Esophagus muscularis mucosa (tissue), 3 donors: ENCODE results near the gene NTM.

ENCODE experiments used
- POLR2A ChIP-seq: fragments of 450-650 bp; IDR thresholded peaks from one replicate; pipeline ENCODE4 v1.6.1; 2017; ENCODE audit warnings: antibody characterized with exemption, moderate library complexity, mild to moderate bottlenecking, low read depth
- TF ChIP-seq, protein P1 (sequence below), 3 experiments: fragments of 200-600 bp in 2 of 3; fragments of 450-650 bp in 1 of 3; sonication (generic) in 2 of 3; IDR thresholded peaks; one replicate each; pipeline ENCODE4 v1.5.1; 2017 to 2019; ENCODE audit warnings: antibody characterized with exemption in 3 of 3, mild to moderate bottlenecking in 2 of 3, moderate library complexity in 1 of 3

DNA sequence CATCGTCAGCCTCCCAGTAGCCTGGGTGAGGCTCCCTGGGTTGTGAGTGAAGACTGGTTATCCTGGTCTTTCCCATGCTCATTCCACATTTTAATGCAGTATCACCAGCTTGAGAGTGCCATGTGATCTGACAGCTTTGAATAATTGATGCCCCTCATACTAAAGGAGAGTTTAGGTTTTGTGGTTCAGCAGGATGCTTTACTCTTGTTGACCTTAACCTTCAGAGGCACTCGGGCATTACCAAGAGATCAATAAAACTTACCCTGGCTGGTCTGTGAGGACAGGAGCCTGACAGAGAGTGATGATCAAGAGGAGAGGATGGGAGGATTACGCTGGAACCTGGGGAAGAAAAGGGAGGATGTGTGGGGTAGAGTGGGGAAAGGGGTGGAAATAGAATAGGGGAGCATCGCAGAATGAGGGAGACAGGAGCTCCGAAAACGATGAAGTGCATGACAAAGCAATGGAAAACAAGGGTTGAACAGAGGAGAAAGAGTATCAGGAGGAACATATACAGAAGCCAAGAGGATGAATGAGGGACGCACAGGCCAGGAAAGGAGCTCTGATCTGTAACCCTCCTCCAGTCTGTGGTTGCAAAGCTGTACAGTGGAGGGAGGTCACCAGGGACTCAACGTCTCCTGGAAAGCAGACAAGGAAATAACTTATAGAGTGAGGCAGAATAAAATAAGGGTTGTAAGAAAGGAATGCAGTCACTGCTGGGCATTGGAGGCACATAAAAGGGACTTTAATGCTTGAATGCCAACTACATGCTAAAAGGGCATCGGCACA lies 594.5 kb downstream of the NTM start:
- no peak for TF ChIP-seq POLR2A
- TF ChIP-seq, protein P1, sequence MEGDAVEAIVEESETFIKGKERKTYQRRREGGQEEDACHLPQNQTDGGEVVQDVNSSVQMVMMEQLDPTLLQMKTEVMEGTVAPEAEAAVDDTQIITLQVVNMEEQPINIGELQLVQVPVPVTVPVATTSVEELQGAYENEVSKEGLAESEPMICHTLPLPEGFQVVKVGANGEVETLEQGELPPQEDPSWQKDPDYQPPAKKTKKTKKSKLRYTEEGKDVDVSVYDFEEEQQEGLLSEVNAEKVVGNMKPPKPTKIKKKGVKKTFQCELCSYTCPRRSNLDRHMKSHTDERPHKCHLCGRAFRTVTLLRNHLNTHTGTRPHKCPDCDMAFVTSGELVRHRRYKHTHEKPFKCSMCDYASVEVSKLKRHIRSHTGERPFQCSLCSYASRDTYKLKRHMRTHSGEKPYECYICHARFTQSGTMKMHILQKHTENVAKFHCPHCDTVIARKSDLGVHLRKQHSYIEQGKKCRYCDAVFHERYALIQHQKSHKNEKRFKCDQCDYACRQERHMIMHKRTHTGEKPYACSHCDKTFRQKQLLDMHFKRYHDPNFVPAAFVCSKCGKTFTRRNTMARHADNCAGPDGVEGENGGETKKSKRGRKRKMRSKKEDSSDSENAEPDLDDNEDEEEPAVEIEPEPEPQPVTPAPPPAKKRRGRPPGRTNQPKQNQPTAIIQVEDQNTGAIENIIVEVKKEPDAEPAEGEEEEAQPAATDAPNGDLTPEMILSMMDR (IDR thresholded peaks at IDR 0.05) = no peak
